ENCODE measurements around the gene SH3RF2.
"Not testable (repeated sequence)": the region's sequence is repeated elsewhere in the genome, so short reads cannot be mapped to it uniquely, and the experiment has no call there.

Gene SH3RF2

GRCh38 chr5:145948921-145949320, 12.5 kb downstream of the SH3RF2 start:
- DNase-seq = peak in 1 of 56 donors; percentile 17

- DNase-seq = no peak
Observed at GRCh38 chr5:145949474-145949873, 13.1 kb downstream of the SH3RF2 start.

GRCh38 chr5:145951071-145951470, 14.7 kb downstream of the SH3RF2 start:
- DNase-seq = no peak

- no peak for DNase-seq
Observed at GRCh38 chr5:145953202-145953601, 16.8 kb downstream of the SH3RF2 start.

- DNase-seq = not testable (repeated sequence)
Observed at GRCh38 chr5:145954140-145954539, 17.8 kb downstream of the SH3RF2 start.

- DNase-seq = no peak
Observed at GRCh38 chr5:145957388-145957787, 21.0 kb downstream of the SH3RF2 start.

GRCh38 chr5:145958436-145958835, 22.1 kb downstream of the SH3RF2 start:
- no peak for DNase-seq

GRCh38 chr5:145960166-145960565, 23.8 kb downstream of the SH3RF2 start:
- DNase-seq = no peak

- DNase-seq = no peak
Observed at GRCh38 chr5:145960848-145961600, 24.6 kb downstream of the SH3RF2 start.

GRCh38 chr5:145962001-145962400, 25.6 kb downstream of the SH3RF2 start:
- DNase-seq = no peak

- not testable (repeated sequence) for DNase-seq
Observed at GRCh38 chr5:145964008-145964407, 27.6 kb downstream of the SH3RF2 start.

- DNase-seq = peak in 1 of 56 donors; percentile 7
Observed at GRCh38 chr5:145965804-145966203, 29.4 kb downstream of the SH3RF2 start.

GRCh38 chr5:145967296-145967695, 30.9 kb downstream of the SH3RF2 start:
- DNase-seq = no peak

- DNase-seq = no peak
Observed at GRCh38 chr5:145968970-145969713, 32.8 kb downstream of the SH3RF2 start.

GRCh38 chr5:145969714-145970092, 33.3 kb downstream of the SH3RF2 start:
- DNase-seq = no peak

GRCh38 chr5:145971108-145971507, 34.7 kb downstream of the SH3RF2 start:
- no peak for DNase-seq

- no peak for DNase-seq
Observed at GRCh38 chr5:145971701-145972100, 35.3 kb downstream of the SH3RF2 start.

- no peak for DNase-seq
Observed at GRCh38 chr5:145975001-145975360, 38.6 kb downstream of the SH3RF2 start.

GRCh38 chr5:145975361-145976066, 39.1 kb downstream of the SH3RF2 start:
- DNase-seq = no peak

- no peak for DNase-seq
Observed at GRCh38 chr5:145976431-145977155, 40.2 kb downstream of the SH3RF2 start.

- no peak for DNase-seq
Observed at GRCh38 chr5:145978171-145978570, 41.8 kb downstream of the SH3RF2 start.

- no peak for DNase-seq
Observed at GRCh38 chr5:145978708-145979107, 42.3 kb downstream of the SH3RF2 start.

All from nucleus accumbens (tissue), 56 donors.